ENCODE data around the gene ALDH8A1.

GRCh38 chr6:134982161-134982560 is 32.3 kb upstream of the ALDH8A1 start:
- TF ChIP-seq CTCF (IDR thresholded peaks at IDR 0.05), result no peak
- TF ChIP-seq POLR2A (IDR thresholded peaks at IDR 0.05), result no peak
